ENCODE measurements around the gene MMP8.
"Not testable (repeated sequence)": the region's sequence is repeated elsewhere in the genome, so short reads cannot be mapped to it uniquely, and the experiment has no call there.

The MMP8 gene, protein sequence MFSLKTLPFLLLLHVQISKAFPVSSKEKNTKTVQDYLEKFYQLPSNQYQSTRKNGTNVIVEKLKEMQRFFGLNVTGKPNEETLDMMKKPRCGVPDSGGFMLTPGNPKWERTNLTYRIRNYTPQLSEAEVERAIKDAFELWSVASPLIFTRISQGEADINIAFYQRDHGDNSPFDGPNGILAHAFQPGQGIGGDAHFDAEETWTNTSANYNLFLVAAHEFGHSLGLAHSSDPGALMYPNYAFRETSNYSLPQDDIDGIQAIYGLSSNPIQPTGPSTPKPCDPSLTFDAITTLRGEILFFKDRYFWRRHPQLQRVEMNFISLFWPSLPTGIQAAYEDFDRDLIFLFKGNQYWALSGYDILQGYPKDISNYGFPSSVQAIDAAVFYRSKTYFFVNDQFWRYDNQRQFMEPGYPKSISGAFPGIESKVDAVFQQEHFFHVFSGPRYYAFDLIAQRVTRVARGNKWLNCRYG

DNA sequence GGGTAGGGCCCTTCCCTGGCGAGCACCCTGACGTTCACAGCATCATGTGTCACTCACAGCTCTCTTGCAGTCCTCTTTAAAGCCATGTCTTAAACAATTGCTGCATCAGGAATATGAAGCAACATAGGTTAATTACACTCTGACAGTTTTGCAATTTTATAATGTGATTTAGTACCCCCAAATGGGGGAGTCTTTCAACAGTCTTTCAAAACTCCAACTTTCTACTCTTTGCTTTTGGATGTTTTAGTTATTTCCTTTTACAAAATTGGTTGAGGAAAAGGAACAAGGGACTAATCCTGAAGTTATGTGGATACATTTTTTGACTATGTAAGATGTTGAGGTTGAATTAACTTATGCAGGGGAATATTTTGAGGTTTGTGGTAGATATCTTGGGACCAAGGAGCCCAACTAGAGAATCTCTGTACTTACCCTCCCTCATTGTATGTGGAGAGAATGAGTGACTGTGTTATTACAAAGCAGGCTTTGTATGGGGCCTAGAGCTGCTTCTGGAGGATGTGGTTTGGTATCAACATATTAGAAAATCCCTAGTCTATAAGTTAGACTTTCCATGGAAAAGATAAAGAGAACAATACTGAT, at the start of gene MMP8:
MMP8 (minus strand) TSS at position 51 of the 597 bp plus-strand sequence. CDS start 99 bp downstream, outside the sequence.
- DNase-seq (ENCODE audit: low read depth in 2 of 2, low spot score in 1 of 2) = no peak

DNA sequence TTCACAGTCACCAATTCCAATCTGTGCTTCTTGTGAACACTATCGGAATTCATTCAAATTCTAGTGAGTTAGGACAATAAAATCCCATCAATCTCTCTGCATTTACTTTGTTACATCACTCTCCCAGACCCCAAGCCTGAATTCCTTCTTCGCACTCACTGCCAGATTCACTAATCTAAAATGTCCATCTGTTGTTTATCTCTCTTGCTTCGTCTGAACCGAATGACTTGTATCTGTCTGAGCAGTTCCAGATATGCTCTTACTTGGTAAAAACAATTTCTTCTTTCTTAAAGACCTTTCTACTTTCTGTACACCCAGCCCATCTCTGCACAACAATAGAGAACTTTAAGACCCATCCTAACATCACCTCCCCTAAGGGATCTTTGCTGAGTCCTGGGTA, 48.6 kb upstream of the MMP8 start:
- no peak for DNase-seq (ENCODE audit: low read depth in 2 of 2, low spot score in 1 of 2)

DNA sequence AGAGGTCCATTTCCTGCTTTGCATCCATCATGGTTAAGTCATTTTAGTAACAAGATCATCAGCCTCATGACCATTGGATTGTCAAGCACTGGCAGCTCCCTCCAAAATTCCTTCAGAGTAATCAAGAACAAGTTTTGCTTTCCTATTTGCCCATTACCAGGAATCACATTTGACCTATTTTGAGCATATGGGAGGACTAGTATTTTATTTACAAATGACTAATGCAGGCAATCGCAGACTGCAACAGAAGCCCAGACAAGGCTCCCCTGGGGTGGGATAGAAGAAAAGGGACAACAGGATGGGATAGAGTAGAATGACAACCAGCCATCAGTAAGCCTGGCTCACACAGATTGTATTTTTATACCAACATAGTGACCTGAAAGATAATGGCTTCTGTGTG, 46.6 kb upstream of the MMP8 start:
- no peak for DNase-seq (ENCODE audit: low read depth in 2 of 2, low spot score in 1 of 2)

DNA sequence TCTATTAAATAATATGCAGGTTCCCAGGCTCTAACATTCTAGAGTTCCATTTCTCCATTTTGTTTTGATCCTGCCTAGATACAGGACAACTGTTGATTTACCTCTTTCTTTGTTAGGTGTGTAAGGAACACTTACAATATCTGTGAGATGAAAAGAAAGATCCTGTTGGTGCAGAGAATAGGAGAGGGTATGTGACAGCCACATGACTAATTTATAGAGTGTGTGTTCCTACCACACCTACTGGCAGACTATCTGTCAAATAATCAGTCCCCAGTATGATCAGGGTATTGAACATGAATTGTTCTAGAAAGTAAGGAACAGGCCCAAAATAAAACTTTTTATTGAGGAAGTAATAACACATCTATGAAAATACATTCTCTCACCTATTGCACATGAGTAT, 45.4 kb upstream of the MMP8 start:
- DNase-seq (ENCODE audit: low read depth in 2 of 2, low spot score in 1 of 2) = no peak

DNA sequence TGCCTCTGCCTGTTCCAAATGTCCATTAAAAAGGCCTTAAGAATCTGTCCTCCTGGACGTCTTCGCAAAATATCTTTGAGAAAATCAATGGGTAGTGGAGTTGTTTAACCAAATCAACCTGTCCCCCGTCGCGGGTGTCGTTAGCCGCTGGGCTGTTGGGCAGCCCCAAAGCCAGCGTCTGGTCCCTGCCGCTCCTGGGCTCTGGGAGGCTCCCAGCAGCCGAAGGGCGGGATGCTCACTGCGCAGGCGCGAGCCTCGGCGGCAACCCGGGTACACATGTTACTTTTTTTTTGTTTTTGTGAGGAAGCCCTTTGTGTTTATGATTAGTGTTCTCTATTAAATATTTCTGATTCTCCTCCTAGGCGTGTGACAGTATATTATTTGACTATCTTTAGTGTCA, 43.0 kb upstream of the MMP8 start:
- no peak for DNase-seq (ENCODE audit: low read depth in 2 of 2, low spot score in 1 of 2)

DNA sequence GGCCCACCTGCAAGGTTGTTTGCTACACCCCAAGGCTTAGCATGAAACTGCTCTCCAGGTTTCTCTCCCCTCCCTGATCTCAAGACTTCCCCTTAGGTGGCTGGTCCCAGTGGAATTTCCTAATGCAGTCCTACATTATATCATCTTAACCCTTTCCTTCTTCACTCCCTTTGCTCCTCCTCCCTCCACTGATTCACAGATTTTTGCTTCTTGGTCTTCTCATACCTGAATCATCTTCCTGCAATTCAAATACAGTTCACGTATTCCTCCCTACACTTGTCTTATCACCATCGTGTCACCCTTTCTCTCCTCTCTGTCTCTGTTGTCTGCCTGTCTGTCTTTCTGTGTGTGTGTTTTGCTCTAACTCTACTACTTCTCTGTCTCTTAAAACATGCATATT, 38.7 kb upstream of the MMP8 start:
- no peak for DNase-seq (ENCODE audit: low read depth in 2 of 2, low spot score in 1 of 2)

DNA sequence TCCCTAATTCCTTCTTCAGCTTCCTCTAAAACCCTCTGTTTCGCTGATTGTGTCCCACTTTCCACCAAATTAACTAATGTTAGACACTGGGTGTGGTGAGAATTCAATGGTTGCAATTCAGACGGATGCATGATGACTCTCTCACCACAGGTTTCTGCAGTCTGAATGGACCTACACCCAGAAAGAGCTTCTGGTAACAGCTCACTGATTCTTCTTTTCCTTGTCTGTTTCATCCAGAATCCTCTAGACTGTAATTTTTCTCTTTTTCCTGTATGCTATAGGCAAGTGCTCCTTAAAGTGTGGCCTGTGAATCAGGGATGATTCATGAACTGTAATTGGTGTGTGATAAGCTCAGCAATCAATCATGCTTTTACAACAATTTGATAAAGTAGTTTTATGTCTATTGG, 37.6 kb upstream of the MMP8 start:
- no peak for DNase-seq (ENCODE audit: low read depth in 2 of 2, low spot score in 1 of 2)

DNA sequence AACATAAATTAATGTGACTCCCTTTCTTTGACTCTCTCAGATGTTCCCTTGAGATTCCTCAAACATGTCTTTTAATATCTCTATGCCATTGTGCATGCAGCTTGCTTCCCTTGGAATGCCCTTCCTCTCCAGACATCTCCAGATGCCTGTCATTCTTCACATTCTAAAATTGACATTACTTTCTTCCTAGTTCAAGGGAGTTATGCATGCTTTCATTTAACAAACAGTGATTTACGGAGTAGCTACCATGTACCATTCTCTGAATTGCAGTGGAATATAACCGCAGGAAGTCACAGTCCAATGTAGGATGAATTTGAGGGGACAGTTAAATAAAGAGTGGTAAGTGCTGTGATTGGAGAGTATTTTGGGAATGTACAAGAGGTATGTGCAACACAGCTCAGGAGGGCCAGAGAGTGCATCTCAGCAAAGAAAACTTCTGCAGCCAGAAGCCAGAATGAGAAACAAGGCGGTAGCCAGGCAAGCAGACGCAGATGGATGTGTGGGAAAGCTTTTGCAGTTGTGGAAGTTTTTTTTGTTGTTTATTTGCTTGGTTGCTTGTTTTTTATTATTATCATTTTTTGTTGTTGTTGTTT, 37.0 kb upstream of the MMP8 start:
- DNase-seq (ENCODE audit: low read depth in 2 of 2, low spot score in 1 of 2) = no peak

DNA sequence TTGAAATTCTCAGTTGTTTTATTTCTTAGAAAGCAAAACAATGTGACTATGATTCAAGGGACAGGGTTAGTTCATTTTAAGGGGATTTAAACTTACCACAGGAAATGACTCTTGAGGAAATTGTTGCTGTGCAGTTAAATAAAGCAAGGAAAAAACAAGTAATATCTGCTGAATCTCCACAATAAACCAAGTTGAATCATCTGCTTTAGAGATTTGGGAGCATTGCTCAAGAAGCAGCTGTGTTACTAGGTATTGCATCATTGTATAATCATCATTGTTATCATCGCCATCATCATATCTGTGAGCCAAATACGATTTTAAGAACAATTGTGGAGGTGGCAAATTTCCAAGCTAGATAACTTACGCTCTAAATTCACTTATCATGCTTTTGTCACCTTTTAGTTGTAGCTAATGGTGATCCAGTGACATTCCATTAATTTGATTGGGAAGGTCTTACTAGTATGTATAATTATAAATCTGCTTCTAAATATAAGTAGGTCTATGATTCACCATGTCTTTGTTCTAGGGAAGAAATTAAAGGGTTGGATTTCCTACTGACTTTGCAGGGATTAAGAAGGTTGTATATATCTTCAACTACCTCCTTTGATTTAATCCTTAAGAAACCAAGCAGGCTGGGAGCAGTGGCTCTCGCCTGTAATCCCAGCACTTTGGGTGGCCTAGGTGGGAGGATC, 35.7 kb upstream of the MMP8 start:
- no peak for DNase-seq (ENCODE audit: low read depth in 2 of 2, low spot score in 1 of 2)

DNA sequence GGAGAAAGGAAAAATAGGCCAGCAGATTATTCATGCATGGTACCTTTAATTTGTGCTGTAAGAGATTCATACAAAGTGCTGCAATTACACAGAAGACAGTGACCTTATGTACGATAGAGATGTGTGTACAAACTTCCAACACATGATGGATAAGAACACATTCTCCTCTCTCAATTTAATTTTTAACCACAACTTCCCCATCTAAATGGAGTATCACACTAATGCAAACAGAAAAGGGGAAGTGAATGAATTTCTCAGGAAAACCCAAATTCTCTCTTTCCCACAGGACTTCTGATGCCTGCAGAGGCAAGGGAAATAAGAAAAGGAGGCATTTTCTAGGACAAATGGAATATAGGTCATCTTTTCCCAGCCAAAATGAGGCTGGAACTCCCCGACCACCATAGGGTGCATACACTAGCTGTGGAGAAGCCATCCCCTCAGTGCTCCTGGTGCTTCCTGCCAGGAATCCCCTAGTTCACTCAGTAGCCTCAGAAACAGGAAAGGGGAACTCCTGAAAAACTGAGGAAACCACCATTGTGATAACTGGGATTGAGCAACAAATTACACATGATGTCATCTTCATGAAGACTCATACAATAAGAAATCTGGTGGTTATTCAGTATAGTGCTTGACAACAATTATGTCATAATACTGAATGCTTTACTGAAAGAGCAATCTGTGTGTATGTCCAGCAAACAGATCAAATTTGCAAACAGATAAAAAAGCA, 33.2 kb upstream of the MMP8 start:
- no peak for DNase-seq (ENCODE audit: low read depth in 2 of 2, low spot score in 1 of 2)

DNA sequence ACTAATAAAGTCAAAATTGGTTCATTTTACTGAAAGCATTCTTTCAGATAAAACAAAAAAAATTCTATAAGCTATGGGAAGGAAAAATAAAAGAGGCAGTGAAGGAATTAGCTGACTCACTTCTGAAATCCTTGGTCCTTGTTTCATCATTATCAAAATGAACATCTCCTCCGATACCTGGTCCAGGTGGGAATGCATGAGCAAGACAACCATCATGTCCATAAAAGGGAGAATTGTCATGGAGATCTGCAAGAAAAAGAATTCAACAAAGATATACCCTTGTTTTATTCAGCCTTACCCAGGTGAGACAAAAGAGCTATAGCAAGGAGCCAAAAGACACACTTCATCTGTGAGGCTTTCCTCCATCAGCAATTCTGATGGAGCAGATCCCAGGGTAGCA, 28.5 kb upstream of the MMP8 start:
- DNase-seq (ENCODE audit: low read depth in 2 of 2, low spot score in 1 of 2) = no peak

DNA sequence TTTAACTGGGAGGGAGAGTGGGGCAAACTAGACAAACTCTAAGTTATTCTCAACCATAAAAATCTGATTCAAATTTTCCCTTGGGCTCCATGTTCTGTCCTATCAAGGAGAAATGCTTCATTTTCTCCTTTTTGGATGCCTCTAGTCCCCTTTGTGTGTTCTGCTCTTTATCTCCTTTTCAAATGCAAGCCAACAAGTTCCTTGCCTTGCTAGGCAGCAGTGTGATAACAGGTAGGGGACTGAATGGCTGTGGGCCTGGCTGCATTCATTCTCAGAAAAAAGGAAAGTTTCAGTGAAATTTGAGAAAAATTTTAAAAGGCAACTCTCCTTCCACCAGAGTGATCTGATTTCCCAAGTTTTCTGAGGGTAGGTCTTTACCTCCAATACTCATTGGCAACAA, 26.9 kb upstream of the MMP8 start:
- DNase-seq (ENCODE audit: low read depth in 2 of 2, low spot score in 1 of 2) = no peak

DNA sequence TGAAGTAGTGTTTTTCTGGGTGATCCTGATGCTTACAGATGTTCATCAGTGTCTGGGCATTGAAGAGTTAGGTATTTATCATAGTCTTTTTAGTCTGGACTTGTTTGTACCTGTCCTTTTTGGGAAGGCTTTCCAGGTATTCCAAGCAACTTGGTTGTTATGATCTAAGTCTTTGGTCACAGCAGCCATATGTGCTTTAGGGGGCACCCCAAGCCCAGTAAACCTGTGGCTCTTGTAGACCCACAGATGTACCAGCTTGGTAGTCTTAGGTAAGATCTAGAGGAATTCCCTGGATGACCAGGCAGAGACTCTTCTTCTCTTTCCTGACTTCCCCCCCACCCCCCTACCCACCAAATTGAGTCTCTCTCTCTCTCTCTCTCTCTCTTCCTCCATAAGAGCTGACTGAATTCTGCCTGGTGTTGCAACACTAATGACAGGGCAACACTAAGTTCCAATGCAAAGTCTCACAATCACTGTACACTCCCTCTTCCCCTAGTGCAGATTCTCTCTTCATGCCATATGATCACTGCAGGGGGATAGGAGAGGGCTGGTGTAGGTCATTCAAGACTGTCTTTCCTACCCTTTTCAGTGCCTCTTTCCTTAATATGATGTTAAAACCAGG, 24.5 kb upstream of the MMP8 start:
- no peak for DNase-seq (ENCODE audit: low read depth in 2 of 2, low spot score in 1 of 2)

DNA sequence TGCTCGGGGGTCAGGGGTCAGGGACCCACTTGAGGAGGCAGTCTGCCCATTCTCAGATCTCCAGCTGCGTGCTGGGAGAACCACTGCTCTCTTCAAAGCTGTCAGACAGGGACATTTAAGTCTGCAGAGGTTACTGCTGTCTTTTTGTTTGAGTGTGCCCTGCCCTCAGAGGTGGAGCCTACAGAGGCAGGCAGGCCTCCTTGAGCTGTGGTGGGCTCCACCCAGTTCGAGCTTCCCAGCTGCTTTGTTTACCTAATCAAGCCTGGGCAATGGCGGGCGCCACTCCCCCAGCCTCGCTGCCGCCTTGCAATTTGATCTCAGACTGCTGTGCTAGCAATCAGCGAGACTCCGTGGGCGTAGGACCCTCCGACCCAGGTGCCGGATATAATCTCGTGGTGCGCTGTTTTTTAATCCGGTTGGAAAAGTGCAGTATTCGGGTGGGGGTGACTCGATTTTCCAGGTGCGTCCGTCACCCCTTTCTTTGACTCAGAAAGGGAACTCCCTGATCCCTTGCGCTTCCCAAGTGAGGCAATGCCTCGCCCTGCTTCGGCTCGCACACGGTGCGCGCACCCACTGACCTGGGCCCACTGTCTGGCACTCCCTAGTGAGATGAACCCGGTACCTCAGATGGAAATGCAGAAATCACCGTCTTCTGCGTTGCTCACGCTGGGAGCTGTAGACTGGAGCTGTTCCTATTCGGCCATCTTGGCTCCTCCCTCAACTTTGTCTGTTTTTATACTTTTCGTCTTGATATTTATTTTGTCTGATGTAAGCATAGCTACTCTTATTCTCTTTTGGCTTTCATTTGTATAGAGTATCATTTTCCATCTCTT, 22.2 kb upstream of the MMP8 start:
- DNase-seq (ENCODE audit: low read depth in 2 of 2, low spot score in 1 of 2) = not testable (repeated sequence)

DNA sequence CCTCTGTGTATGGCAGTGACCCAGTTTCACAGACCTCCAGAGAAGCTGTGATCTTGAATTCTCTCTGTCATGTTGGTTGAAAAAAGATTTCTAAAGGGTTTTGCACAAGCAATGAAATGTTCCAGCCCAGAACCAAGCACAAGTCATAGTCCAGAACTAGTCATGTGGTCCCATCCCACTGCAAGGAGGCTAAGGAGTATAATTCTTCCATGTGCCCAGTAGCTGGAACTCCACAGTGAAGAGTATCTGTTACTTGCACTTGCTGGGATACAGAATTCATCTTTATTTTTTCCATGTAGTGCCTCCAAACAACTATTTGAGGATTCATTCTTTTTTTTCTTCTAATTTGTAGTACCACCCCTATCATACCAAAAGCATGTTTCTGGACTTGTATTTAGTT, 9.9 kb upstream of the MMP8 start:
- DNase-seq (ENCODE audit: low read depth in 2 of 2, low spot score in 1 of 2) = no peak

DNA sequence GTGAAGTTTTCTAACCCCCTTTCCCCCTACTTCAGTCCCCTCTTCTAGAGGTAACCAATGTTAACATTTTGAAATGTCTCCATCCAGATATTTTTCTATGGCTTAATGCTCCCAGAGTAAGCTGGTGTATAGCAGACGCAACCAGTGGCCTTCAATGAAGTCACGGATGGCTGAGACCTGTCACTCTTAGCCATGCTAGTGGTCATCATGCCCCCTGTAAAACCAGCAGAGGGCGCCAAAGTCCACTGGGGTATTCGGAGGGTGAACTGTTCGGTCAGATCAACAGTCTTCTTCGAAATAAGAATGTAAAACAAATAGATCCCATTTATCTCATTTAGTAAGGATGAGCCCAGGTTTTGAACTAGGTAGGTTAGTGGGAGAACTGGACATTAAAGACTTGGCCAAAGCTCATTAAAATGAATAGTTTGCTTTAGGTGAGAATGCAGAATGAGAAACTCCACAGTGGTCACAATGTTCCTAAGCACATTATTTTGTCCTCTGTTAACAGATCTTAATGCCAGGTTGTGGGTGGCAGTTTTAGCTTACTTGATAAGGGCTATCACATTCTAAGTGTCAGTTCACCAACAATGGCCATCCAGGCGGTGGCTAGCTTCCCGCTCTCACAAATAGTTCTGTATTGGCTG, 8.6 kb upstream of the MMP8 start:
- DNase-seq (ENCODE audit: low read depth in 2 of 2, low spot score in 1 of 2) = no peak

DNA sequence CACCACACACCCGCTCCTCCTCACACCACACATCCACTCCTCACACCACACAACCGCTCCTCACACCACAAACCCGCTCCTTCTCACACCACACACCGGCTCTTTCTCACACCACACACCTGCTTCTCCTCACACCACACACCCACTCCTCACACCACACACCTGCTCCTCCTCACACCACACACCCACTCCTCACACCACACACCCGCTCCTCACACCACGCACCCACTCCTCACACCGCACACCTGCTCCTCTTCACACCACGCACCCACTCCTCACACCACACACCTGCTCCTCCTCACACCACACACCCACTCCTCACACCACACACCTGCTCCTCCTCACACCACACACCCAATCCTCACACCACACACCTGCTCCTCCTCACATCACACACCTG, 6.2 kb upstream of the MMP8 start:
- DNase-seq (ENCODE audit: low read depth in 2 of 2, low spot score in 1 of 2) = not testable (repeated sequence)

DNA sequence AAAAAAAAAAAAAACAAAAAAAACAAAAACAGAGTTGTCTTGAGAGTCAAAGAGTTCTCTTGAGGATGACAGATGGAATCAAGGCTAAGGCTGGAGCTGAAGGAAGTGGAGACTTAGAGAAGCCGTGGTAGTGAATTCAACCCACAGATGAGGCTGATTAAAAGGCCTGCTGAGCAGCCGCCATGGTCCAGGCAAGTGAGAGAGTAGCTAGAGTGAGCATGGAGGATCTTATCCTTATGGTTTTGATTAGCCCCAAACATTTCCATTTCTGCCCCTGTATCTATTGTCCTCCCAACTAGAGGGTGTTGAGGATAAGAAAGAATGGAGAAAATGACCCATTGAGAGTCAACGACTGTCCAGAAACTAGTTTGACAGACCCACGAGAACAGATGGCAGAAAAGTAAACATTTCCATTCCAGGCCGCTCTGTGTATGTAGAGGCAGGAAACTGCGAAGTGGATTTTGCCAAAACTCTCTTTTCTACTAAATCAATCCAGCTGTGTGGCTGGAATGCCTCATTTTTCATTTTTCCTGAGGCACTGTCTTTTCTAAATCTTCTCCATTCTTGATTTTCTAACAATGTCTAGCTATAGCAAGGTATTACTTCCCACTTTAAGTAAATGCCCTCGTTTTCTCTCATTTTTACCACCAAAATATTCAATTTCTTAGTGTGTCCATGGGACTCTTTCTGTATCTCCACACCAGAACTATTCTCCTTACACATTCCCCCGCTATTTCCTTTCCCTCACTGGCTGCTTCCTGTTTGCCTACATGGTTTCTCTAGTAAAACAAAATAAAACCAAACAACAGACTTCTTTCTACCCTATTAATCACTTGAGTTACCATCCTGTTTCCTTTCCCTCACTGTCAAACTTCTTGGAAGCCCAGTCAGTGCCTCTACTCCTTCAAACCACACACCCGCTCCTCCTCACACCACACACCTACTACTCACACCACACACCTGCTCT, 5.4 kb upstream of the MMP8 start:
- no peak for DNase-seq (ENCODE audit: low read depth in 2 of 2, low spot score in 1 of 2)
